ENCODE data around the gene CCDC7.
"Not testable (repeated sequence)": the region's sequence is repeated elsewhere in the genome, so short reads cannot be mapped to it uniquely, and the experiment has no call there.

DNA sequence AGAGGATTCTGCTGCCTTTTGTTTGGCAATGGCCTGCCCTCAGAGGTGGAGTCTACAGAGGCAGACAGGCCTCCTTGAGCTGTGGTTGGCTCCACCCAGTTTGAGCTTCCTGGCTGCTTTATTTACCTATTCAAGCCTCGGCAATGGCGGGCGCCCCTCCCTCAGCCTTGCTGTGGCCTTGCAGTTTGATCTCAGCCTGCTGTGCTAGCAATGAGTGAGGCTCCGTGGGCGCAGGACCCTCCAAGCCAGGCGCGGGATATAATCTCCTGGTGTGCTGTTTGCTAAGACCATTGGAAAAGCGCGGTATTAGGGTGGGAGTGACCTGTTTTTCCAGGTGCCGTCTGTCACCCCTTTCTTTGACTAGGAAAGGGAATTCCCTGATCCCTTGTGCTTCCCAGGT, 42.1 kb downstream of the CCDC7 start:
- TF ChIP-seq POLR2A (IDR thresholded peaks at IDR 0.05; ENCODE audit: low read depth, low read length); TAF1 (IDR thresholded peaks at IDR 0.05; ENCODE audit: low read depth, low read length); PAX5 (IDR thresholded peaks at IDR 0.05; ENCODE audit: insufficient read depth, low read length, severe bottlenecking); POLR2AphosphoS5 (IDR thresholded peaks at IDR 0.05; ENCODE audit: low read depth, low read length); SPI1 (IDR thresholded peaks at IDR 0.05; ENCODE audit: low read depth, low read length): not testable (repeated sequence)

Measured in GM12891 (cell line).